A549 (cell line): ENCODE data around the gene GTF3C1. TPM values are rescaled to one million over a fixed set of nuclear protein-coding genes. Genes with fewer than 3 reads are reported as not detected.

Experiments
- ATAC-seq, 2 experiments: fragments of 200-7000 bp in 1 of 2; fragments of >200 bp in 1 of 2; cut with Nextera tagmentation in 1 of 2; cut with Tn5 transposase in 1 of 2; 3 replicates each; pipeline versions ENCODE4 v1.8.0 to v1.9.1; 2018 to 2020; ENCODE audit warnings: mild to moderate bottlenecking in 1 of 2, moderate library complexity in 1 of 2
- CTCF ChIA-PET: fragments of 300-600 bp; sonication (Branson Sonifier 250); formaldehyde crosslinking; extraction: SDS; loops from one replicate; lab custom pipeline; 2021; ENCODE audit warnings: antibody characterized with exemption, inconsistent platforms; lab: Yijun Ruan, JAX
- POLR2A ChIA-PET: fragments of 350-600 bp; formaldehyde crosslinking; extraction: SDS; loops from one replicate; lab custom pipeline; 2021; ENCODE audit warnings: antibody characterized with exemption, inconsistent platforms; lab: Yijun Ruan, JAX
- DNase-seq, 2 experiments: peaks; one replicate each; pipeline versions ENCODE4 v3.0.0 to v3.0.0-alpha.2; 2011 to 2016; ENCODE audit warnings: low read depth in 1 of 2, low spot score in 1 of 2
- FAIRE-seq: peaks from 2 replicates; lab custom pipeline; 2011; peaks lifted over from hg19 to GRCh38; lab: Jason Lieb, UNC
- H3K27ac ChIP-seq, 2 experiments: fragments of >200 bp; sonication (Bioruptor Twin); formaldehyde crosslinking; 3 replicates each; pipeline ENCODE4 v1.5.1; 2016 to 2017
- H3K4me1 ChIP-seq: fragments of >200 bp; sonication (Bioruptor Twin); formaldehyde crosslinking; 3 replicates; pipeline ENCODE4 v1.6.1; 2016
- H3K4me2 ChIP-seq: fragments of >200 bp; sonication (Bioruptor Twin); formaldehyde crosslinking; 3 replicates; pipeline ENCODE4 v1.6.1; 2016
- H3K4me3 ChIP-seq: fragments of >200 bp; sonication (Bioruptor Twin); formaldehyde crosslinking; 3 replicates; pipeline ENCODE4 v1.5.1; 2016
- H3K9me3 ChIP-seq: fragments of >200 bp; sonication (Bioruptor Twin); formaldehyde crosslinking; 3 replicates; pipeline ENCODE4 v1.6.1; 2016
- BHLHE40 ChIP-seq: IDR thresholded peaks from 2 replicates; pipeline ENCODE4 v1.6.1; 2012; ENCODE audit warnings: low read depth, low read length, inconsistent platforms
- CHD4 ChIP-seq: fragments of 200-600 bp; sonication (generic); IDR thresholded peaks from 2 replicates; pipeline ENCODE4 v1.6.1; 2016; ENCODE audit warnings: antibody characterized with exemption, mild to moderate bottlenecking, borderline replicate concordance
- CTCF ChIP-seq: fragments of >200 bp; sonication (Bioruptor Twin); formaldehyde crosslinking; IDR thresholded peaks from 3 replicates; pipeline ENCODE4 v1.5.1; 2016
- E2F6 ChIP-seq: IDR thresholded peaks from 2 replicates; pipeline ENCODE4 v1.6.1; 2012; ENCODE audit warnings: low read depth, borderline replicate concordance
- ELK1 ChIP-seq: fragments of 150-350 bp; IDR thresholded peaks from 2 replicates; pipeline ENCODE4 v1.6.1; 2014; ENCODE audit warnings: low read depth, mild to moderate bottlenecking, low read length
- EP300 ChIP-seq, 2 experiments: fragments of >200 bp; sonication (Bioruptor Twin); formaldehyde crosslinking; IDR thresholded peaks; 2 replicates in 1 of 2; 3 replicates in 1 of 2; pipeline ENCODE4 v1.6.1; 2016 to 2017
- FOSL2 ChIP-seq, 2 experiments: fragments of 450-650 bp in 1 of 2; fragments of >200 bp in 1 of 2; sonication (Bioruptor Twin) in 1 of 2; formaldehyde crosslinking; IDR thresholded peaks; 2 replicates each; pipeline versions ENCODE4 v1.5.0 to v1.6.1; 2016 to 2020; ENCODE audit warnings: mild to moderate bottlenecking in 1 of 2, moderate library complexity in 1 of 2
- FOXS1 ChIP-seq: fragments of 250-450 bp; sonication (Bioruptor Pico); IDR thresholded peaks from 2 replicates; pipeline ENCODE4 v1.5.0; 2020; ENCODE audit warnings: mild to moderate bottlenecking, moderate library complexity
- GATA3 ChIP-seq: IDR thresholded peaks from 2 replicates; pipeline ENCODE4 v1.6.1; 2012; ENCODE audit warnings: borderline replicate concordance
- HOXB13 ChIP-seq: fragments of 250-450 bp; sonication (Bioruptor Pico); IDR thresholded peaks from 2 replicates; pipeline ENCODE4 v1.5.0; 2020; ENCODE audit warnings: low read depth, mild to moderate bottlenecking, moderate library complexity
- JUN ChIP-seq, 2 experiments: fragments of >200 bp; sonication (Bioruptor Twin); formaldehyde crosslinking; IDR thresholded peaks; 2 replicates in 1 of 2; 3 replicates in 1 of 2; pipeline ENCODE4 v1.6.1; 2016 to 2017
- JUNB ChIP-seq: fragments of >200 bp; sonication (Bioruptor Twin); formaldehyde crosslinking; IDR thresholded peaks from 2 replicates; pipeline ENCODE4 v1.6.1; 2016
- KDM1A ChIP-seq: fragments of 200-600 bp; sonication (generic); IDR thresholded peaks from 2 replicates; pipeline ENCODE4 v1.6.1; 2016; ENCODE audit warnings: low read depth, mild to moderate bottlenecking
- KDM5A ChIP-seq: fragments of 200-600 bp; sonication (generic); IDR thresholded peaks from 2 replicates; pipeline ENCODE4 v1.6.1; 2016; ENCODE audit warnings: antibody characterized with exemption, mild to moderate bottlenecking
- MYC ChIP-seq: IDR thresholded peaks from 2 replicates; pipeline ENCODE4 v1.6.1; 2012; ENCODE audit warnings: mild to moderate bottlenecking, inconsistent platforms, low read length, improper control_type of control experiment, borderline replicate concordance
- PBX3 ChIP-seq: IDR thresholded peaks from 2 replicates; pipeline ENCODE4 v1.6.1; 2012
- PHF8 ChIP-seq: fragments of 200-600 bp; sonication (generic); IDR thresholded peaks from 2 replicates; pipeline ENCODE4 v1.6.1; 2016; ENCODE audit warnings: low read depth, mild to moderate bottlenecking, antibody characterized with exemption, moderate library complexity, borderline replicate concordance
- POLR2A ChIP-seq: IDR thresholded peaks from 2 replicates; pipeline ENCODE4 v1.6.1; 2012; ENCODE audit warnings: mild to moderate bottlenecking, low read length
- RAD21 ChIP-seq, 2 experiments: fragments of >200 bp in 1 of 2; sonication (Bioruptor Twin) in 1 of 2; formaldehyde crosslinking in 1 of 2; IDR thresholded peaks in 1 of 2; conservative IDR thresholded peaks in 1 of 2; 2 replicates in 1 of 2; 3 replicates in 1 of 2; pipeline ENCODE4 v1.6.1; 2012 to 2018; ENCODE audit warnings: inconsistent platforms in 1 of 2
- REST ChIP-seq: fragments of 200-600 bp; sonication (generic); IDR thresholded peaks from 2 replicates; pipeline ENCODE4 v1.6.1; 2016; ENCODE audit warnings: antibody characterized with exemption, mild to moderate bottlenecking, moderate library complexity
- RFX5 ChIP-seq: fragments of 450-650 bp; IDR thresholded peaks from 2 replicates; pipeline ENCODE4 v1.7.1; 2014; ENCODE audit warnings: antibody characterized with exemption, mild to moderate bottlenecking, moderate library complexity
- RNF2 ChIP-seq: fragments of 200-600 bp; sonication (generic); IDR thresholded peaks from 2 replicates; pipeline ENCODE4 v1.6.1; 2016; ENCODE audit warnings: low read depth, mild to moderate bottlenecking, antibody characterized with exemption, moderate library complexity, borderline replicate concordance
- TP53 ChIP-seq: fragments of 250-450 bp; sonication (Bioruptor Pico); IDR thresholded peaks from 2 replicates; pipeline ENCODE4 v1.5.0; 2021; ENCODE audit warnings: mild to moderate bottlenecking, moderate library complexity
- USF2 ChIP-seq: fragments of 450-650 bp; IDR thresholded peaks from 2 replicates; pipeline ENCODE4 v1.6.1; 2014; ENCODE audit warnings: antibody characterized with exemption
- ZC3H11A ChIP-seq: fragments of 450-650 bp; IDR thresholded peaks from 2 replicates; pipeline ENCODE4 v1.6.1; 2014; ENCODE audit warnings: antibody characterized with exemption, mild to moderate bottlenecking
- ZFP36 ChIP-seq: fragments of 450-650 bp; IDR thresholded peaks from 2 replicates; pipeline ENCODE4 v1.6.1; 2014; ENCODE audit warnings: borderline replicate concordance; ENCODE audit not compliant: partially characterized antibody
- ZNF302 ChIP-seq: fragments of 250-450 bp; sonication (Bioruptor Pico); IDR thresholded peaks from 2 replicates; pipeline ENCODE4 v1.9.0; 2021; ENCODE audit warnings: inconsistent platforms, mild to moderate bottlenecking, moderate library complexity
- WGBS: methylation state at CpG from one replicate; pipeline ENCODE4 v1.1.6; 2017; ENCODE audit errors: missing lambda C conversion rate; 5-methylcytosine and 5-hydroxymethylcytosine counted together
- polyA plus RNA-seq, 4 experiments: library from polyadenylated mRNA; depleted of rRNA in 3 of 4; stranded (reverse); fragments of >200 nt; fragmentation: RNase III in 1 of 4; extraction: RNeasy Plus Mini Kit Qiagen cat#74134 plus additional on column Dnase treatment in 1 of 4; gene quantifications; 2 replicates in 3 of 4; 3 replicates in 1 of 4; pipeline ENCODE4 v1.2.3, GENCODE V29; 2011 to 2017

GTF3C1 gene
- polyA plus RNA-seq, 2 of the 4 experiments (the other 2 are of a cell fraction) = 41.6 to 54.2 TPM

GRCh38 chr16:27511657-27512448 lies 37.9 kb downstream of the GTF3C1 start:
- WGBS = 87% methylated on average over 22 of the region's 22 CpGs
- DNase-seq = no peak
- no peak for TF ChIP-seq USF2
- TF ChIP-seq FOSL2 (IDR thresholded peaks at IDR 0.05) = no peak
- TF ChIP-seq FOSL2 (CRISPR knock-in tag; IDR thresholded peaks at IDR 0.05) = no peak
- TF ChIP-seq KDM5A = no peak
- TF ChIP-seq TP53 (CRISPR knock-in tag) = no peak
- no peak for TF ChIP-seq E2F6
- no peak for TF ChIP-seq RAD21 (conservative IDR thresholded peaks at IDR 0.05 in 1 of 2, IDR thresholded peaks at IDR 0.05 in 1 of 2)
- no peak for TF ChIP-seq ZC3H11A
- no peak for TF ChIP-seq HOXB13 (CRISPR knock-in tag)
- TF ChIP-seq ELK1 = no peak
- TF ChIP-seq MYC = no peak
- no peak for TF ChIP-seq BHLHE40
- TF ChIP-seq PHF8 = no peak
- no peak for TF ChIP-seq JUN (IDR thresholded peaks at IDR 0.05)
- no peak for TF ChIP-seq POLR2A
- TF ChIP-seq CTCF = no peak
- TF ChIP-seq, all 56 proteins: peak for 0
- ChIA-PET CTCF (interaction anchor here (0.8 to 1.4 kb wide), 4 partner anchors 8 to 54 kb away, joined by 3 to 4 read pairs (median 3); no protein-coding TSS in a partner anchor), POLR2A (interaction anchor here (1.0 to 1.6 kb wide), 2 partner anchors 12 to 38 kb away, joined by 3 to 6 read pairs; partner anchors contain the start of genes GTF3C1 and KATNIP)
- H3K4me3 ChIP-seq = no peak overlapping the region
- FAIRE-seq (no peak), ATAC-seq (no peak)
- no peaks in the 10 kb centered on the region for H3K4me1 ChIP-seq
- no peak overlapping the region for H3K27ac ChIP-seq
- H3K4me2 ChIP-seq = no peak overlapping the region
- no peaks in the 10 kb centered on the region for H3K9me3 ChIP-seq

- Histone ChIP-seq H3K27ac (no peak overlapping the region), H3K9me3 (no peaks in the 10 kb centered on the region), H3K4me3 (no peak overlapping the region), H3K4me2 (no peak overlapping the region), H3K4me1 (no peaks in the 10 kb centered on the region)
- no peak for DNase-seq
- ATAC-seq = no peak
- ChIA-PET CTCF (interaction anchor here (0.6 to 1.2 kb wide), 2 partner anchors 8 to 250 kb away, joined by 3 to 4 read pairs; no protein-coding TSS in a partner anchor), POLR2A (no interaction called here)
- no peak for FAIRE-seq
- TF ChIP-seq REST = no peak
- TF ChIP-seq JUNB = no peak
- TF ChIP-seq CHD4 = no peak
- no peak for TF ChIP-seq PBX3
- TF ChIP-seq RAD21 (conservative IDR thresholded peaks at IDR 0.05 in 1 of 2, IDR thresholded peaks at IDR 0.05 in 1 of 2) = no peak
- no peak for TF ChIP-seq ZFP36
- TF ChIP-seq RNF2 = no peak
- TF ChIP-seq RFX5 = no peak
- no peak for TF ChIP-seq EP300 (IDR thresholded peaks at IDR 0.05)
- TF ChIP-seq KDM1A = no peak
- TF ChIP-seq GATA3 = no peak
- TF ChIP-seq FOXS1 (CRISPR knock-in tag) = no peak
- TF ChIP-seq BHLHE40 = no peak
- TF ChIP-seq ZNF302 (CRISPR knock-in tag) = no peak
- WGBS = 87% methylated on average over 9 of the region's 9 CpGs
Observed at GRCh38 chr16:27508476-27508875, 41.2 kb downstream of the GTF3C1 start.
